K562 (cell line): ENCODE data around the gene DTX4. TPM values are rescaled to one million over a fixed set of nuclear protein-coding genes. Genes with fewer than 3 reads are reported as not detected.

Source experiments
- ATAC-seq: fragments of 200-7000 bp; cut with Tn5 transposase; 3 replicates; pipeline ENCODE4 v1.9.1; 2020; ENCODE audit warnings: moderate library complexity
- BruUV-seq: library from RNA; stranded (reverse); fragments of 400-500 nt; replicated peaks from 2 replicates; lab custom pipeline; 2021; lab: Mats Ljungman, UMichigan
- CTCF ChIA-PET: fragments of 300-600 bp; formaldehyde crosslinking; extraction: SDS; loops from one replicate; lab custom pipeline; 2021; ENCODE audit warnings: low intra/inter-chr PET ratio; lab: Yijun Ruan, JAX
- POLR2A ChIA-PET: fragments of 300-600, 350-650 bp; sonication (Branson Sonifier 250); formaldehyde crosslinking; extraction: SDS; loops from one replicate; lab custom pipeline; 2021; ENCODE audit warnings: antibody characterized with exemption, inconsistent platforms; lab: Yijun Ruan, JAX
- DNase-seq, 4 experiments: peaks; one replicate each; pipeline versions ENCODE4 v3.0.0 to v3.0.0-alpha.2; 2011 to 2018; ENCODE audit warnings: low spot score in 3 of 4, mixed read lengths in 3 of 4; ENCODE audit errors: extremely low read depth in 1 of 4
- FAIRE-seq: peaks from 2 replicates; lab custom pipeline; 2011; peaks lifted over from hg19 to GRCh38; lab: Jason Lieb, UNC
- H2AFZ ChIP-seq: 2 replicates; pipeline ENCODE4 v1.6.0; 2011; ENCODE audit warnings: low read depth, low read length, control low read depth, inconsistent platforms
- H3K27ac ChIP-seq: fragments of 200-600 bp; 3 replicates; pipeline ENCODE4 v1.8.0; 2011; ENCODE audit warnings: low read depth, mild to moderate bottlenecking, control low read depth, inconsistent platforms, low read length, moderate library complexity, mixed read lengths; ENCODE audit errors: extremely low read depth
- H3K27me3 ChIP-seq, 2 experiments: fragments of 300-600 bp in 1 of 2; 2 replicates in 1 of 2; 3 replicates in 1 of 2; pipeline versions ENCODE4 v1.6.0 to v1.8.0; 2011; ENCODE audit warnings: inconsistent platforms in 2 of 2, low read length in 2 of 2, mild to moderate bottlenecking in 1 of 2, mixed read lengths in 1 of 2, moderate library complexity in 1 of 2; ENCODE audit not compliant: control insufficient read depth in 2 of 2, insufficient read depth in 2 of 2
- H3K36me3 ChIP-seq: fragments of 300-600 bp; 3 replicates; pipeline ENCODE4 v1.8.0; 2011; ENCODE audit warnings: mild to moderate bottlenecking, low read length, inconsistent platforms; ENCODE audit not compliant: control insufficient read depth, insufficient read depth
- H3K4me1 ChIP-seq, 2 experiments: fragments of 200-600 bp in 1 of 2; replicated peaks in 1 of 2; 2 replicates in 1 of 2; 3 replicates in 1 of 2; pipeline versions ENCODE4 v1.5.1 to v1.8.0; 2011; ENCODE audit warnings: inconsistent platforms in 2 of 2, low read length in 2 of 2, mild to moderate bottlenecking in 1 of 2, mixed read lengths in 1 of 2, moderate library complexity in 1 of 2; ENCODE audit not compliant: control insufficient read depth in 2 of 2, insufficient read depth in 2 of 2
- H3K4me2 ChIP-seq: 2 replicates; pipeline ENCODE4 v1.6.1; 2011; ENCODE audit warnings: low read length, control low read depth, inconsistent platforms, mixed read lengths; ENCODE audit not compliant: insufficient read depth
- H3K4me3 ChIP-seq: fragments of 200-600 bp; sonication (generic), shearing (Covaris generic); 2 replicates; pipeline ENCODE4 v1.5.1; 2016; ENCODE audit warnings: control low read depth, inconsistent platforms
- H3K79me2 ChIP-seq: fragments of 200-600 bp; 3 replicates; pipeline ENCODE4 v1.8.0; 2011; ENCODE audit warnings: low read length, inconsistent platforms; ENCODE audit not compliant: control insufficient read depth, insufficient read depth
- H3K9ac ChIP-seq, 2 experiments: 2 replicates each; pipeline versions ENCODE4 v1.6.0 to v1.6.1; 2011; ENCODE audit warnings: low read depth in 2 of 2, low read length in 2 of 2, control low read depth in 1 of 2, inconsistent platforms in 1 of 2, mild to moderate bottlenecking in 1 of 2, mixed read lengths in 1 of 2; ENCODE audit not compliant: insufficient read depth in 1 of 2
- H3K9me1 ChIP-seq: one replicate; pipeline ENCODE4 v1.6.0; 2011; ENCODE audit warnings: inconsistent platforms, mild to moderate bottlenecking, low read length, moderate library complexity; ENCODE audit not compliant: control insufficient read depth, insufficient read depth
- H3K9me3 ChIP-seq: replicated peaks from 2 replicates; pipeline ENCODE4 v1.5.1; 2011; ENCODE audit warnings: low read depth, low read length, inconsistent platforms; ENCODE audit not compliant: control insufficient read depth, insufficient read depth
- H4K20me1 ChIP-seq: replicated peaks from 2 replicates; pipeline ENCODE4 v1.6.1; 2011; ENCODE audit warnings: low read length, inconsistent platforms, mixed read lengths; ENCODE audit not compliant: control insufficient read depth, insufficient read depth
- CTCF ChIP-seq, 3 experiments: IDR thresholded peaks in 2 of 3; conservative IDR thresholded peaks in 1 of 3; 2 replicates each; pipeline ENCODE4 v1.5.1; 2011 to 2012; ENCODE audit warnings: low read length in 3 of 3, mild to moderate bottlenecking in 3 of 3, control low read depth in 2 of 3, improper control_type of control experiment in 1 of 3, inconsistent platforms in 1 of 3, low read depth in 1 of 3, mixed read lengths in 1 of 3, moderate library complexity in 1 of 3; ENCODE audit not compliant: insufficient read depth in 2 of 3
- ETV1 ChIP-seq: fragments of 450-650 bp; conservative IDR thresholded peaks from 2 replicates; pipeline ENCODE4 v1.6.1; 2016; ENCODE audit warnings: missing genetic modification characterization, control low read depth, low read depth, missing compliant biosample characterization
- KLF16 ChIP-seq: IDR thresholded peaks from 2 replicates; pipeline ENCODE4 v1.6.1; 2016; ENCODE audit warnings: antibody characterized with exemption
- MAZ ChIP-seq, 2 experiments: fragments of 450-650 bp in 1 of 2; sonication (generic) in 1 of 2; formaldehyde crosslinking; IDR thresholded peaks in 1 of 2; conservative IDR thresholded peaks in 1 of 2; 2 replicates each; pipeline versions ENCODE4 v1.4.0 to v1.5.0; 2020; ENCODE audit warnings: mild to moderate bottlenecking in 1 of 2, missing genetic modification reagents in 1 of 2
- RAD21 ChIP-seq, 2 experiments: fragments of 250-450 bp in 1 of 2; fragments of 450-650 bp in 1 of 2; sonication (Bioruptor Pico) in 1 of 2; formaldehyde crosslinking in 1 of 2; IDR thresholded peaks in 1 of 2; conservative IDR thresholded peaks in 1 of 2; 2 replicates each; pipeline versions ENCODE4 v1.4.0 to v1.8.0; 2020 to 2022; ENCODE audit warnings: mild to moderate bottlenecking in 2 of 2, moderate library complexity in 1 of 2
- RBM25 ChIP-seq: fragments of 200-400 bp; formaldehyde crosslinking; IDR thresholded peaks from 2 replicates; pipeline ENCODE4 v1.6.1; 2018; ENCODE audit warnings: low read length, low read depth, moderate library complexity; ENCODE audit not compliant: severe bottlenecking
- SMC3 ChIP-seq: conservative IDR thresholded peaks from 2 replicates; pipeline ENCODE4 v1.6.1; 2011; ENCODE audit warnings: low read depth, low read length, improper control_type of control experiment; ENCODE audit not compliant: insufficient read depth
- TRIM28 ChIP-seq: fragments of 450-650 bp; IDR thresholded peaks from 2 replicates; pipeline ENCODE4 v1.6.1; 2017
- YY1 ChIP-seq, 3 experiments: IDR thresholded peaks; 2 replicates each; pipeline ENCODE4 v1.6.1; 2011; ENCODE audit warnings: low read length in 2 of 3, mild to moderate bottlenecking in 2 of 3, moderate library complexity in 2 of 3, borderline replicate concordance in 1 of 3, control low read depth in 1 of 3, low read depth in 1 of 3; ENCODE audit not compliant: insufficient read depth in 3 of 3, insufficient replicate concordance in 2 of 3, control insufficient read depth in 1 of 3, insufficient read length in 1 of 3; ENCODE audit errors: extremely low read depth in 1 of 3
- ZNF436 ChIP-seq: fragments of 250-450, 450-650 bp; sonication (Bioruptor Pico); formaldehyde crosslinking; IDR thresholded peaks from 2 replicates; pipeline ENCODE4 v1.7.0; 2020; ENCODE audit warnings: mild to moderate bottlenecking
- WGBS: fragments of 100-300 bp; shearing (Covaris generic); methylation state at CpG from one replicate; pipeline ENCODE4 v1.1.6; 2016; ENCODE audit warnings: low coverage, mixed read lengths; ENCODE audit not compliant: insufficient coverage; ENCODE audit errors: missing lambda C conversion rate; 5-methylcytosine and 5-hydroxymethylcytosine counted together
- in situ Hi-C: fragments of 300-500 bp; cut with MboI; formaldehyde crosslinking; loops from 4 replicates; pipeline ENCODE4 v1.15.0; 2018; ENCODE audit warnings: inconsistent platforms, mixed read lengths
- intact Hi-C: fragments of 100-400 bp; cut with micrococcal nuclease; formaldehyde crosslinking; loops from 2 replicates; pipeline ENCODE4 v1.14.2; 2022
- polyA plus RNA-seq, 8 experiments: library from polyadenylated mRNA; depleted of rRNA in 4 of 8; stranded (reverse) in 5 of 8; unstranded in 3 of 8; fragments of >200 nt; fragmentation: Nextera tagmentation in 2 of 8; fragmentation: Illumina TruSeq in 1 of 8; extraction: Ambion mirVana in 2 of 8; extraction: Trizol in 1 of 8; gene quantifications; 2 replicates each; pipeline versions ENCODE4 v1.2.1 to v1.2.3, GENCODE V29; 2011 to 2014; ENCODE audit warnings: inconsistent platforms in 1 of 8, missing spikeins in 1 of 8
- total RNA-seq, 7 experiments: library from RNA; depleted of rRNA in 6 of 7; stranded (reverse); fragments of >200 nt in 6 of 7; fragmentation: Illumina TruSeq in 2 of 7; extraction: Trizol in 2 of 7; gene quantifications; 2 replicates each; pipeline versions ENCODE4 v1.2.1 to v1.2.3, GENCODE V29; 2011 to 2021; ENCODE audit warnings: low replicate concordance in 1 of 7

Gene DTX4
- total and polyA plus RNA-seq, 9 of the 15 experiments (the other 6 are each of a cell fraction or from before 2014, with no cell fraction given), result 0.03 to 0.47 (median 0.04) TPM; not detected in 4

- Histone ChIP-seq H3K27ac (no peak overlapping the region), H3K9me3 (no peaks in the 10 kb centered on the region), H3K4me1 (peaks cover 0 to 6% of the 10 kb centered on the region in 2 experiments; a peak in 1 of 5 replicates), H3K9ac (no peak overlapping the region), H2AFZ (peak overlapping the region; percentile 53), H3K9me1 (no peaks in the 10 kb centered on the region), H3K4me2 (no peak overlapping the region; the same call in 1 of the 2 replicates), H4K20me1 (no peaks in the 10 kb centered on the region), H3K4me3 (no peak overlapping the region), H3K27me3 (peaks cover 2 to 43% of the 10 kb centered on the region in 2 experiments; a peak in 4 of 5 replicates), H3K79me2 (no peaks in the 10 kb centered on the region), H3K36me3 (no peaks in the 10 kb centered on the region)
- ATAC-seq (peak; percentile 96), DNase-seq (peak; percentile 66 to 84 (median 84)), FAIRE-seq (peak; percentile 81)
- in situ Hi-C loops (loop anchor here (25.0 kb wide), 1 partner anchor 501 kb away; no protein-coding TSS in a partner anchor), intact Hi-C loops (no loop called here)
- CTCF ChIA-PET, result interaction anchor here (1.2 kb wide), 1 partner anchor 14 kb away, joined by 4 read pairs; the partner anchor contains the start of gene DTX4
- no TSS peak for BruUV-seq
- POLR2A ChIA-PET, result no interaction called here
- TF ChIP-seq RBM25 (no peak), YY1 (IDR thresholded peaks at IDR 0.05; ENCODE audit: borderline replicate concordance in 1 of 3, control insufficient read depth in 1 of 3, extremely low read depth in 1 of 3, insufficient read depth in 3 of 3, insufficient read length in 1 of 3, insufficient replicate concordance in 2 of 3, low read depth in 1 of 3, low read length in 2 of 3) (peak in 2 of 3 experiments; percentile 52 to 72), MAZ (CRISPR knock-in tag; conservative IDR thresholded peaks at IDR 0.05 in 1 of 2, IDR thresholded peaks at IDR 0.05 in 1 of 2) (peak in 1 of 2 experiments; percentile 29; a peak in 1 of 4 replicates), KLF16 (peak; percentile 27; the same call in 1 of the 2 replicates), SMC3 (0 out of 2 replicates have a peak, but pooled peaks have one; percentile 23), RAD21 (CRISPR knock-in tag; conservative IDR thresholded peaks at IDR 0.05 in 1 of 2, IDR thresholded peaks at IDR 0.05 in 1 of 2) (peak; percentile 6 to 38; a peak in 2 of 4 replicates), TRIM28 (no peak), CTCF (IDR thresholded peaks at IDR 0.05 in 2 of 3, conservative IDR thresholded peaks at IDR 0.05 in 1 of 3; ENCODE audit: insufficient read depth in 2 of 3, low read depth in 1 of 3, low read length in 3 of 3) (peak; percentile 69 to 91 (median 73)), ZNF436 (CRISPR knock-in tag) (no peak), ETV1 (tag) (peak; percentile 60)
- 7% methylated on average over 5 of the region's 5 CpGs for WGBS
Measured at GRCh38 chr11:59186130-59186594, 14.2 kb downstream of the DTX4 start.
